ENCODE data around the gene KAZN.

DNA sequence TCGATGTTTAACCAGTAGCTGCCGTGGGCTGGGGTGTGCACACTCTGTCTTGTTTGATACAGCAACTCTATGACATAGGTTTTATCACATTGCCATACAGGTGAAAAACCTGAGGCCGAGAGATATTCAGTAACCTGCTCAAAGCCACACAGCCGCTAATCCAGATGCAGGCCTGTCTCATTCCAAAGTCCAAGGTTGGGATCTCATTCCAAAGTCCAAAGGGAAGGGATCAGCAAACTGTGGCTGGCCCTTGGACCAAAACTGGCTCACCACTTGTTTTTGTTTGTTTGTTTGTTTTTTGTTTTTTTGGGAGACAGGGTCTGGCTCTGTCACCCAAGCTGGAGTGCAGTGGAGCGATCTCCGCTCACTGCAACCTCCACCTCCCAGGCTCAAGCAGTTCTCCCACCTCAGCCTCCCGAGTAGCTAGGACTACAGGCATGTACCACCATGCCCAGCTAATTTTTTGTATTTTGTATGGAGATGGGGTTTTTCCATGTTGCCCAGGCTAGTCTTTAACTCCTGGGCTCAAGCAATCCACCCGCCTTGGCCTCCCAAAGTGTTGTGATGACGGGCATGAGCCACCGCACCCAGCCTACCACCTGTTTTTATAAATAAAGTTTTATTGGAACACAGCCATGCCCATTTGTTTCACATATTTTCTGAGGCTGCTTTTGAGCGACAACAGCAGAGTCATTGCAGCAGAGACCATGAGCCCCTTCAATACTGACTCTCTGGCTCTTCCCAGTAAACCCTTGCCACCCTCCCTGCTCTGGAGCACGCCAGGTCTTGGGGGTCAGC lies 391.6 kb downstream of the KAZN start:
- TF ChIP-seq, protein P1, sequence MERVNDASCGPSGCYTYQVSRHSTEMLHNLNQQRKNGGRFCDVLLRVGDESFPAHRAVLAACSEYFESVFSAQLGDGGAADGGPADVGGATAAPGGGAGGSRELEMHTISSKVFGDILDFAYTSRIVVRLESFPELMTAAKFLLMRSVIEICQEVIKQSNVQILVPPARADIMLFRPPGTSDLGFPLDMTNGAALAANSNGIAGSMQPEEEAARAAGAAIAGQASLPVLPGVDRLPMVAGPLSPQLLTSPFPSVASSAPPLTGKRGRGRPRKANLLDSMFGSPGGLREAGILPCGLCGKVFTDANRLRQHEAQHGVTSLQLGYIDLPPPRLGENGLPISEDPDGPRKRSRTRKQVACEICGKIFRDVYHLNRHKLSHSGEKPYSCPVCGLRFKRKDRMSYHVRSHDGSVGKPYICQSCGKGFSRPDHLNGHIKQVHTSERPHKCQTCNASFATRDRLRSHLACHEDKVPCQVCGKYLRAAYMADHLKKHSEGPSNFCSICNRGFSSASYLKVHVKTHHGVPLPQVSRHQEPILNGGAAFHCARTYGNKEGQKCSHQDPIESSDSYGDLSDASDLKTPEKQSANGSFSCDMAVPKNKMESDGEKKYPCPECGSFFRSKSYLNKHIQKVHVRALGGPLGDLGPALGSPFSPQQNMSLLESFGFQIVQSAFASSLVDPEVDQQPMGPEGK (CRISPR knock-in tag; IDR thresholded peaks at IDR 0.05; ENCODE audit: borderline replicate concordance), result no peak
- TF ChIP-seq ARNTL (CRISPR knock-in tag; IDR thresholded peaks at IDR 0.05; ENCODE audit: borderline replicate concordance, low read depth), result no peak
- TF ChIP-seq, protein P2, sequence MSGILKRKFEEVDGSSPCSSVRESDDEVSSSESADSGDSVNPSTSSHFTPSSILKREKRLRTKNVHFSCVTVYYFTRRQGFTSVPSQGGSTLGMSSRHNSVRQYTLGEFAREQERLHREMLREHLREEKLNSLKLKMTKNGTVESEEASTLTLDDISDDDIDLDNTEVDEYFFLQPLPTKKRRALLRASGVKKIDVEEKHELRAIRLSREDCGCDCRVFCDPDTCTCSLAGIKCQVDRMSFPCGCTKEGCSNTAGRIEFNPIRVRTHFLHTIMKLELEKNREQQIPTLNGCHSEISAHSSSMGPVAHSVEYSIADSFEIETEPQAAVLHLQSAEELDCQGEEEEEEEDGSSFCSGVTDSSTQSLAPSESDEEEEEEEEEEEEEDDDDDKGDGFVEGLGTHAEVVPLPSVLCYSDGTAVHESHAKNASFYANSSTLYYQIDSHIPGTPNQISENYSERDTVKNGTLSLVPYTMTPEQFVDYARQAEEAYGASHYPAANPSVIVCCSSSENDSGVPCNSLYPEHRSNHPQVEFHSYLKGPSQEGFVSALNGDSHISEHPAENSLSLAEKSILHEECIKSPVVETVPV (CRISPR knock-in tag; IDR thresholded peaks at IDR 0.05), result no peak
- no peak for TF ChIP-seq PPARA (CRISPR knock-in tag; IDR thresholded peaks at IDR 0.05; ENCODE audit: borderline replicate concordance)
- no peak for TF ChIP-seq ZNF565 (CRISPR knock-in tag; conservative IDR thresholded peaks at IDR 0.05; ENCODE audit: low read depth)
